Measurements from ENCODE around the gene HSP90AB1.
"Not testable (repeated sequence)": the region's sequence is repeated elsewhere in the genome, so short reads cannot be mapped to it uniquely, and the experiment has no call there.

Gene HSP90AB1

DNA sequence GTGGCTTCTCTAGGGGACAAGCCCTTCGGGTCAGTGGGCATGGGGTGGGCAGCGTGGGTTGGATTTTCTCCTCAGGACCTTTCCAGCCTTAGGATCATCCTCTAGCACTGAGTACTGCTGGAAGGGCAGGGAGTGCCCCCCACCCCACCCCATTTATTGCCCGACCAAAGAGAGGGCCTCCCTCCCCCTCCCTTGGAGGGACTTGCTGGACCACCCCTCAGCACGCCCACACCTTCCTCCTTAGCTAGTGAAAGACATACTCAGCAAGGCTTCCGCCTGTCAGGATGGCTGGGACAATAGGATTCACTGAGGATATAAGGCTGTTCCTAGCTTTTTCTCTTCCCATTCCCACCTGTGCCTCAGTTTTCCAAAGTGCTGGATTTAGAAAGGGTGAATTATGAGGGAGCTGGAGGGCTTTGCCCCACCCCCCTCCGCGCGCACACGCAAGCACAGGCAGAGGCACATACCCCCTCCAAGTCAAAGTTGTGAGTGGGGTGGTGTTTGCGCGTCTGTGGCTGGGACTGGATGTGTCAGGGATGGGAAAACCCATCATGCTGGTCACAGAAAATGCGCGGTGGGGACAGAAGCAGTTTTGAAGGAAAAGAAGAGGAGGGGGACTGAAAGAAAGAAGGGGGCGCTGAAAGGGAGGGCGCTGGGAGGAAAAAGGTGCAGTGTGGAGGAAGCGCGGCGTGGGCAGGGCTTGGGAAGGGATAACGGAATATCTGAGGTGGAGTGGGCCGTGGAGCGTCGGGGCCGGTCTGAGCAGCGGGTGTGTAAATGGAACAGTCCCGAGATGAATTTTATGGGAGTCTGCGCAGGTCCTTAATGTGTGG lies 24.2 kb upstream of the HSP90AB1 start:
- peak in 1 of 2 experiments; percentile 70 for DNase-seq

DNA sequence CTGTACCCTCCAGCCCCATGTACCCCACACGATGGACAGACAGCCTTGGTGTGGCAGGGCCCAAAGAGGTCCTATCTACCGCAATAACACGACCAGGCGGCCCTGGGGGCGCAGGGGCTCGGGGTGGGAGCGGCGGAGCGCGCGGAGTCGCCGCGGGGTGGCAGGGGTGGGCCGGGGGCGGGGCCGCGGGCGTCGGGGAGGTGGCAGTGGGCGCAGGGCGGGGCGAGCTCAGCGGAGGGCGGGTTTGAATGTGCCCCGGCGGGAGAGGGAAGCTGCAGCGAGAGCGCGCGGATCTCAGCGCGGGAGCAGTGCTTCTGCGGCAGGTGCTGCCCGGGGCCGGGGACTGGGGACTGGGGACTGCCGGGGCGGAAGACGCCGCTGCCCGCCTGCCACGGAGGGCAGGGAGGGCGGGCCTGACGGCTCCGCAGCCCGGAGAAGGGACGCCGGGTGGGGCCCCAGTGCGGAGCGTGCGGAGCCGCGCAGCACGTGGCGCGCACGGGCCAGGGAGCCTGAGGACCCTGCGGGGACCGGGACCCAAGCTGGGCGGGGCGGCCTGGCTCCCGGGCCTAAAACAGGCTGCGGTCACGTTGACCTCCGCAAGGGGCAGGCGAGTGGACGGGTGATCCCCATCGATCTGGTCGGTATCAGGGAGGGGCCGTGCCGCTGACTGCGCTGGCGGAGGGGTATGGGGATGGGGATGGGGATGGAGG lies 23.4 kb upstream of the HSP90AB1 start, which contains the start of gene SLC29A1:
TSS of gene SLC29A1 (plus strand) at position 277 of the 710 bp plus-strand sequence. CDS start 3,719 bp downstream, outside the sequence.
- peak; percentile 27 to 70 for DNase-seq

DNA sequence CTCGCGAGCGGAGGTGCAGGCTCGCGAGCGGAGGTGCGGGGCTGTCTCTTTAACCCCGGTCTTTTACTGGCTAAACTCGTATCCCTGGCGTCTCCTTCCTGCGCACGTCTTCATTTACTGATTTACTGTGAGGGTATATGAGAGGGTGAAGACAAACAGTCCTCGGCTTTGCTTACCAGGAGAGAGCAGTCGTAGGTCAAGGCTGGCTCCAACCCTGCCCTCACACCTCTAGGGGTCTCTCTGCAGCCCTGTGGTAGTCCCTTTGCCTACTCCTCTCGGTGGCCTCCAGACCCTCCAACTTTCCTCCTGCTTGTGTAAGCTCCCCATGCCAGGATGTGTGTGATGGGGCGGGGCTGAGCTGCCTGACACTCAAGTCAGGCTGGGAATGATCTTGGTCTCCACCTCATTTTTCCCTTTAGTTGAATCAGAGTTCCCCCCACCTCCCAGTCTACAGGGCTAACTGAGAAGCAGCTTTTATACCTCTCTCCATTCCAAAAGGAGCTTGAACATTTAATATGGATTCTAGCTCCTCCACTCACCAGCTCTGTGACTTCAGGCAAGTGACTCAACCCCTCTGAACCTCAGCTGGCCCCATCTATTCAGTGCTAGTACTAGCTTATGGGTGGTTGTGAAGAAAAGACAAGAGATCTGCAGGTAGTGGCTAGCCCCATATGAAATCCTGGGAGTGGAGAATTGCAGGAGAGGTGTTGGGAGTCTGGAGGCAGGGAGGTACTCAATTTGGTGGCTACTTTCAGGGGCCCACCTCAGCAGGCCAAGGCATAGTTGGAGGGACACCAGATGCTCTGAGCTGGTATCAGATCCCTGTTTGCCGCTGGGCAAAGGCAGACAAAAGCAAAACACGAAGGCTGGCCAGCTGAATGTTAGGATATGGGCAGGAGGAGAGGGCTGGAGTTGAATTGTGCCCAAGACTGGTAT lies 22.6 kb upstream of the HSP90AB1 start:
- DNase-seq = peak in 1 of 2 experiments; percentile 61

DNA sequence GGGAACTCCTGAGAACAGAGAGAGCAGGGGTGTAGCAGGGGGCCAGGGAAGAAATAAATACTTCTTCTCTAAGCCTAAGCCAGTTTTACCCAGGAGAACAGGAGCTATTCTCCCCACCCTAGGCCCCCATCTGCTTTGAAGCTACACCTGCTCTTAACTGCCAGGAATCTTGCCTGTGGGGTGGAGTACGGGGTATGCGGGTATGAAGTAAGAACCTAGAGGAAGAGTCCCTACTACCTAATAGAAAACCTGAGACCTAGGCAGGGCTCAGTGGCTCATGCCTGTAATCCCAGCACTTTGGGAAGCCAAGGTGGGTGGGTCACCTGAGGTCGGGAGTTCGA lies 22.0 kb upstream of the HSP90AB1 start:
- DNase-seq = no peak

DNA sequence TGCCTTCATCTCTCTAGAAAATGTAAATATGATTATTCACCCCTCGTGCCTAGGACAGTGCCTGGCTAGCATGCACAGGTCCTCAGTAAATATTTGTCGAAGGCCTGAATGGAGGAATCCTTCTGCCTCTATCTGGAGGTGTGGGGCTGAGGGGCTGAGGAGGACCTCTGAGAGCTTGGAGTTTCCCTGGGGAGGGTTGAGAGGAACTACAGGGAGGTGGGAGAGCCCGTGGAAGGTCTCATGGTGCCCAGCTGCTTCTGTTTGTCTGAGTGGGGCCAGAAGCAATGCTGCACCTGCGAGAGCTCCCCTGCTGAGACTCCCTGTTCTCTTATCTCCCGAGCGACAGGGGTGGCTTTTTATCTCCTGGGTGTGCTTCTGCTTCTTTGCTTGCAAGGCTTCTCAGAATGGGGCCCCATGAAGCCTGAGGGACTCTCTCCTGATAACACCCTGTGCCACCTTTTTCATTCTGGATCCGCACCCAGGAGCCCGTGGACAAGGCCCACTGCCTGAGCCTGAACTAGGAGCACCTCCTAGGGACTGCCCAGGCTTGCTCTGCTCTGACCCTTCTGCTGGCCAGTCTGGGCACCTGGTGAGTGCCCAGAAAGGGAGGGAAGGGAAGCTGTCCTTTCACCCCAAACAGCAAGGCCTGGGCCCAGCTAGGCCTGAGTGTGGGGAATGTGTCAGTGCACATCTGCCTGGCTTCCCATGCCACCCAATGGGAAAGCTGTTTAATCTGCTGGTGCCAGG lies 21.1 kb upstream of the HSP90AB1 start:
- DNase-seq = no peak

DNA sequence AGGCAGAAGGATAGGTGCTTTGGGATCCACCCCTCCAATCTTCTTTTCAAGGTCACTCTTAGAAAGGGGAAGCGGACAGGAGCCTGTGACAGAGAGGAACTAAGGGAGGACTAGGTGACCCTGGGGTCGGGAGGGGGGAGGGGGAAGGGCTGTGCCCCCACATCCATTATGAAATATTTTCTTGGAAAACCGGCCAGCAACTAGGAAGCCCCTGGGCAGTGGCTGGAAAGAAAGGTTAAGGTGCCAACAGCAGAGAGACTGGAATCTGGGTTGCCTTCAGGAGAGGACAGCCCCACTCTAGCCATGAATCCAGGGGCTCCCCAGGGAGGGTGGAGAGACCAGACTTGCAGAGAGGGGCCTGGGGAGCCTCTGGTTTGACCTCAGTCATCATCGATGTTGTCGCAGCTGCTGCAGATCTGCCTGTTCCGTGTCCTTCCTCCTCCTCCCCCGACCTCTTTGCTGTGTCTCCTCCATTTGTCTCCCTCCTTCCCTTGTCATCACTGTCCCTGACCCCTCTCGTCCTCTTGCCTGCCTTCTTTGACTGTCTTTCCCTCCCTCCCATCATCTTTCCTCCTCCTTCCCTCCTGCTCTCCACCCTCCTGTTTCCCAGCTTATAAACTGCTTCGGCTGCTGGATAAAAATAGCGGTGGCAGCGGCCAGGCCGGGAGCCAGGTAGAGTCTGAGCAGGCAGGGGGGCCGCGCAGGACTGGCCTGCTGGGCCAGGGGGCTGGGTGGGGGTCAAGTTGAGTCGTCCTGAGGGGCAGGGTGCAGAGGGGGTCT lies 20.3 kb upstream of the HSP90AB1 start:
- DNase-seq = no peak

DNA sequence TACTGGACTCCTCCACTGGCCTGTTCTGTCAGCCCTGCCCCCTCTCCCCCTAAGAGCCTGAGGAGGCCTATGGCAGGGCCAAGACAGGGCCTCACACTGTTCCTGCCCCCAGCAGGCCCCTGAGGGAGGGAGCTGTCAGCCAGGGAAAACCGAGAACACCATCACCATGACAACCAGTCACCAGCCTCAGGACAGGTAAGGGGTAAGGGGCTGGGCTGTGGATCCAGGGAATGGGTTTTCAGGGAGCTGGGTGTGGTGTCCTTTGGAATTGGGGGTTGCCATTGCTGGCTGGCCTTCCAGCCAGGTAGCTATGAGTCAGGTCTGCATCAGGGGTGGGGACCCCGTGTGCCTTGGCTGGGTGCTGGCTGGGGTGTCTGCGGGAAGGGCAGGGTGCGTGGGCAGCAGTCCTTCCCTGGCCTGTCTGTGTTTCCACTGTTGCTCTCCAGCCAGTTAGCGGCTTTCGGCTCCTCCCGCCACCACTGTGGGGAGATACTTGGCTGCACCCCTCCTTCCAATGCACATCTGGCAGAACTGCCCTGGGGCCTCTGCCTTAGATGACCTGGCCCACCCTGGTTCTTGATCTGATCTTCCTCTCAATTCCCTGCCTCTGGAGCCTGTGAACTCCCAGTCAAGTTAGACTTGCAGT lies 19.6 kb upstream of the HSP90AB1 start:
- no peak for DNase-seq

DNA sequence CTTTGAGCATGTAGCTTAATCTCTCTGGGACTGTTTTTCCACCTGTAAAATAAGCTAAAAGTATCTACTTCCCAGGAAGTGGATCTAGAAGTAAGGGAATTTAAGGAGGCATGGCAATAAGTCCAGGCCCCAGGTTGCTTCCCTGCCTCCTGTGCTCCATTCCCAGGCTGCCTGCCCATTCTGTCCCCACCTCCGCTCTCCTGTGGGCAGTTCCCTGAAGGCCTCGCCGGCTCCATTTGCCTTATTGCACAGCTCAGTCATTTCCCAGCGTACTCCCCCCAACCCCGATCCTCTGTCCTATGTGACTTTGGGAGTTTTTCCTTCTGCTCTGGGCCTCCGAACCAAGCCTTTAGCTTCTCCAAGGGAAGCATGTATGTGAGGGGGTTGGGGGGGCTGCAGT lies 18.9 kb upstream of the HSP90AB1 start:
- DNase-seq = no peak

DNA sequence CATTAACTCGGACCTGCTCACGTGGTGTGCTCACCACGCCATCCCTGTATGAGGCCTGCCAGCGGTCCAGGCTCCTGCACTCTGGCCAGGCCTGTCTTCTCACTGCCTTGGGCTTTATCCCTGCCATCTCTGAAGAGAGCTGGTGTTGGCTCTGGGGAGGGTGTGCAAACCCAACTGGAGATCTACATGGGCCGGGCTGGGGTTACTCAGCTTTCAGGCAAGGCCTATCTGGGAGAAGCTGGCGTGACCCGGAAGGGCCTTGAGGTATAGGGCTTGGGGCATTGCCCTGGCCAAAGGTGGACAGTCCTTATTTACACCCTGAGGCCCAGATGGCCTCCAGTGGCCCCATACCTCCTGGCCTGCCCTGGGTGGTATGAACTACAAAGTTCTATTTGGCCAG lies 18.5 kb upstream of the HSP90AB1 start:
- no peak for DNase-seq

DNA sequence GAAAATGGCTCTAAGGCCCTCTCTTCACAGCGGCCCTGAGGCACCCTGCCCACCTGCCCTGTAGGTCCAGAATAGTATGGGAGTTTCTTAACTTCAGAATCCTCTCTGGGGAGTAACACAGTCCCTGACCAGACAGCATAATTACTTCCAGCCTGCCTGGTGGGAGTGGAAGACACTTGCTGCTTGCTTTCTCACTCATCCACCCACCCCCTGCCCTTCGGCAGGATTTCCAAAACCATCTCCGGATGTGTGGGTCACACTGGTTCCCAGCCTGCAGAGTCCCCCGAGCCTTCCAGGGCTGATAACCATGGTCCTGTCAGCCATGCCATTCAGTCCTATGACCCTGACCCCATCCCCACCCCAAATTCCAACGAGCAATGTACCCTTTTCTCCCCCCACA lies 18.1 kb upstream of the HSP90AB1 start:
- no peak for DNase-seq

DNA sequence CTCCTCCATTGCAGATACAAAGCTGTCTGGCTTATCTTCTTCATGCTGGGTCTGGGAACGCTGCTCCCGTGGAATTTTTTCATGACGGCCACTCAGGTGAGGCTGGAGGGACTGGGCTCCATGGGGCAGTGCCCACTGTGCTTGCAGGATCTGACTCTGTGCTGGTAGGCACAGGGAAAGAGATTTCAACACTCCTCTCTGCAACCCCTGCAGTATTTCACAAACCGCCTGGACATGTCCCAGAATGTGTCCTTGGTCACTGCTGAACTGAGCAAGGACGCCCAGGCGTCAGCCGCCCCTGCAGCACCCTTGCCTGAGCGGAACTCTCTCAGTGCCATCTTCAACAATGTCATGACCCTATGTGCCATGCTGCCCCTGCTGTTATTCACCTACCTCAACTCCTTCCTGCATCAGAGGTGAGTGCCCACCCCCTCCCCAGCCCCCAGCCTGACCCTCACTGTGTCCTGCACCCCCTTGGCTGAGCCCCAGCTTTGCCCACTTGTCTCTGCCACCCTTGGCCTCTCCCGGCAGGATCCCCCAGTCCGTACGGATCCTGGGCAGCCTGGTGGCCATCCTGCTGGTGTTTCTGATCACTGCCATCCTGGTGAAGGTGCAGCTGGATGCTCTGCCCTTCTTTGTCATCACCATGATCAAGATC lies 17.4 kb upstream of the HSP90AB1 start:
- DNase-seq = no peak

DNA sequence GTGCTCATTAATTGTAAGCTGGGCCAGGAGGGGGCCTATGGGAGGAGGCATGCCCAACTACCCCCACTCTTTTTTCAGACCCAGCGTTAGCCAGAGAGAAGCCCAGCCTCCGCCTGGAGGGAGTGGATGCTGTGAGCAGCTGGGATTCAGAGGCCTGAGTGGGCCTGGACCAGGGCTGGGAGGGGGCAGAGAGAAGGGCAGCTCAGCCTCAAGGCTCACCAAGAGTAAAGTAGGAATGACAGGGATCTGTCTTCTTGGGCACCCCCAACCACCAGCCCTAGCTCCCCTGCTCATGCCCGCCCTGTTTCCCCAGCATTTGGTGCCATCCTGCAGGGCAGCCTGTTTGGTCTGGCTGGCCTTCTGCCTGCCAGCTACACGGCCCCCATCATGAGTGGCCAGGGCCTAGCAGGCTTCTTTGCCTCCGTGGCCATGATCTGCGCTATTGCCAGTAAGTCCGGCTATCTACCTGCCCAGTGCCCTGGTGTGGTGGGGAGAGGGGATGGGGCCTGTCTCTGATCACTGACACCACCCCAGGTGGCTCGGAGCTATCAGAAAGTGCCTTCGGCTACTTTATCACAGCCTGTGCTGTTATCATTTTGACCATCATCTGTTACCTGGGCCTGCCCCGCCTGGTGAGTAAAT lies 16.7 kb upstream of the HSP90AB1 start:
- no peak for DNase-seq

DNA sequence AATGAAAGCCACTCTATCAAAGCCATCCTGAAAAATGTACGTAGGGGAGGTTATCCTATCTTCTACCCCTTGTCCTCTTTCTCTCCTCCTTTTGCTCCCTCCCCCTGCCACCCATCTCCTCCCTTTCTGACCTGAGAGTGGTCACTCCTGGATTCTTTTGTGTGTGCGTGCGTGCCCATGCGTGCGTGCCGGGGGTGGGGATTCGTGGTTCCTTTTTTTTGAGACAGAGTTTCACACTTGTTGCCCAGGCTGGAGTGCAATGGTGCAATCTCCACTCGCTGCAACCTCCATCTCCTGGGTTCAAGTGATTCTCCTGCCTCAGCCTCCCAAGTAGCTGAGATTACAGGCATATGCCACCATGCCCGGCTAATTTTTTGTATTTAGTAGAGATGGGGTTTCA lies 15.5 kb upstream of the HSP90AB1 start:
- not testable (repeated sequence) for DNase-seq

DNA sequence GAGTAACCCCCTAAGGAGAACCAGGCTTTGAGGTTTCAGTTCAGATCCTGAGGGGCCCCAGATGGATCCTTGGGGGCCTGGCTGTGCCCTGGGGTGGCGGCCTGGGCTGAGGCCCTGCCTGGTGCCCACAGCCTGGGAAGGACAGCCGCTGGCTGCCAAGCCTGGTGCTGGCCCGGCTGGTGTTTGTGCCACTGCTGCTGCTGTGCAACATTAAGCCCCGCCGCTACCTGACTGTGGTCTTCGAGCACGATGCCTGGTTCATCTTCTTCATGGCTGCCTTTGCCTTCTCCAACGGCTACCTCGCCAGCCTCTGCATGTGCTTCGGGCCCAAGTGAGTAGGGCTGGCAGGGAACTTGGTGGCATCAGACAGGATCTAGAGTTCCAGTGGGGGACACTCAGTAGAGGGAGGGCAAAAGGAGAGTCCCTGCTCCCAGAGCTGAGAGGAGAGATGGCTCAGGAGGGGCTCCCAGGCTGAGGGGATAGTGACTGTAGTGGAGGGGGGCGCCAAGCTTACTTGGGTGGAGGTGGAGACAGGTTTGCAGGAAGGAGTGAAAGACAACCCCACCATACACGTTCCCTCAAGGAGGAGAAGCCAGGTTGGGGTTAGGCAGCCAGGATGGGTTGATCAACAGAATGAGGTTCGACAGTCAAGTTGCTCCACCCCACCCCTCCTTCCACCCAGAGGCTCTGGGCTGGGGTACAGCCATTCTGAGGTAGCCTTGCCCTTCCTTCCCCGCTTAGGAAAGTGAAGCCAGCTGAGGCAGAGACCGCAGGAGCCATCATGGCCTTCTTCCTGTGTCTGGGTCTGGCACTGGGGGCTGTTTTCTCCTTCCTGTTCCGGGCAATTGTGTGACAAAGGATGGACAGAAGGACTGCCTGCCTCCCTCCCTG lies 14.0 kb upstream of the HSP90AB1 start:
- no peak for DNase-seq

DNA sequence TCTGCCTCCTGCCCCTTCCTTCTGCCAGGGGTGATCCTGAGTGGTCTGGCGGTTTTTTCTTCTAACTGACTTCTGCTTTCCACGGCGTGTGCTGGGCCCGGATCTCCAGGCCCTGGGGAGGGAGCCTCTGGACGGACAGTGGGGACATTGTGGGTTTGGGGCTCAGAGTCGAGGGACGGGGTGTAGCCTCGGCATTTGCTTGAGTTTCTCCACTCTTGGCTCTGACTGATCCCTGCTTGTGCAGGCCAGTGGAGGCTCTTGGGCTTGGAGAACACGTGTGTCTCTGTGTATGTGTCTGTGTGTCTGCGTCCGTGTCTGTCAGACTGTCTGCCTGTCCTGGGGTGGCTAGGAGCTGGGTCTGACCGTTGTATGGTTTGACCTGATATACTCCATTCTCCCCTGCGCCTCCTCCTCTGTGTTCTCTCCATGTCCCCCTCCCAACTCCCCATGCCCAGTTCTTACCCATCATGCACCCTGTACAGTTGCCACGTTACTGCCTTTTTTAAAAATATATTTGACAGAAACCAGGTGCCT lies 13.3 kb upstream of the HSP90AB1 start:
- DNase-seq = no peak

DNA sequence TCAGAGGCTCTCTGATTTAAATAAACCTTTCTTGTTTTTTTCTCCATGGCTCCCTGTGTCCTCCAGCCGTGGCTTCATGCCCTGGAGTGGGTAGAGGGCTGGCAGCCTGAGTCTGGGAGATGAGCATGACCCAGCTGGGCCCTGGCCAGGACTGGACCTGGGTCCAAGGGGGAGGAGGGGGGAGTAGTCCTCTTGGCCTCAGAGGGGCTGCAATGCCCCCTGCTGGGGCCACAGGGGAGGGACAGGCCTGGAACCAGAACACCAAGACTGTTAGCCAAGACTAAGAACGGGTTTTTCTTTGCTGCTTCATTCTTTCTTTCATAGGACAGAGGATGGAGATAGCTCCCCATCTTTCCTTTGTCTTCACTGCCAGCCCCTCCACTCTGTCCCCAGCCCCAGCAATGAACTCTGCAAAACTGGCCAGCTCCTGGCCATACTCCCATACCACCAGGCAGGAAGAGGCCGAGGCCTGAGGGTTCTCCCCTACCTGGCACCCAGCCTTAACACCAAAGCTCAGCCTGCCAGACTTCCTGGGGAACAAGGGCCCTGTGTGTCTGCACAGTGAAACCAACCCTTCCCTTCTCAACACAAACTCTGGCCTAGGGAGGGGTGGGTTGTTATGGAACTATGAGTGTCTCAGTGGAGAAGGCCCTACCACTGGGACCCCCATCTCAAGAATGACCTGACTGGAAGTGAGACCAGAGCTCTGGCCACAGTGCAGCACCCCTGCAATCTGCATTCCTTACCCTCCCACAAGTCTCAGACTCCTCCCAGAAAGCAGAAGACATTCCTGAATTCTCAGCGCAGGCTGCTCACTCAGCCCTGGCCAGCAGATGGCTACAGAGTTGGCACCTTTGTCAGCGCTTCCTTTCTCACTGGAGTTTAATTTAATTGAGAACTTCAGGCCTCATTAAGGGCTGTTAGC lies 12.5 kb upstream of the HSP90AB1 start:
- peak in 1 of 2 experiments; percentile 71 for DNase-seq

DNA sequence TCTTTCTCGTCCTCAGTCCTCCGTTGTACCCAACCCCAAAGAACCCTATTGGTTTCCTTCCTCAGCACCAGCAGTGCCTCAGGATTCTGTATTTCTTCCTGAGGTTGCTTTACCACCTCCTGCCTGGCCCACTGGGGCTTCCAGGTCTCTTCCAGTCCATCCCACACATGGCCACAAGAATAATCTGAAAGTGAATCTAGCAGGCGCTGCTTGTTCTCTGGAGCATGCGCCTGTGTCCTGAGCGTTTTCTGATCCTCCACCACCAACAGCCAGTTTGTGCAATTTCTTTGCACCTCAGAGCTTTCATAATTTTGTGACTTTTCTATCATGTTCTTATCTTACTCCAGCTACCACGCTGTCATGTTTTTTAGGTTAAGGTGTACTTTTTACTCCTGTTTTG lies 11.6 kb upstream of the HSP90AB1 start:
- DNase-seq = no peak
